ENCODE data around the gene OR52J3. TPM values are rescaled to one million over a fixed set of nuclear protein-coding genes. Genes with fewer than 3 reads are reported as not detected.
"Not testable (repeated sequence)": the region's sequence is repeated elsewhere in the genome, so short reads cannot be mapped to it uniquely, and the experiment has no call there.

OR52J3 gene
- total RNA-seq (2014; rRNA removed; shearing (Covaris generic)), result not detected in 2 replicates

- H3K4me3 ChIP-seq, result no peak within 1 kb of the TSS
- H3K4me1 ChIP-seq (replicated peaks), result no peaks in the 10 kb centered on the region
- H3K9me3 ChIP-seq (replicated peaks), result no peaks in the 10 kb centered on the region
Observed at GRCh38 chr11:5046226-5046625, at the start of gene OR52J3. Gene OR52J3 (plus strand): TSS chr11:5046526. CDS start chr11:5046526, 0 bp downstream.

DNA sequence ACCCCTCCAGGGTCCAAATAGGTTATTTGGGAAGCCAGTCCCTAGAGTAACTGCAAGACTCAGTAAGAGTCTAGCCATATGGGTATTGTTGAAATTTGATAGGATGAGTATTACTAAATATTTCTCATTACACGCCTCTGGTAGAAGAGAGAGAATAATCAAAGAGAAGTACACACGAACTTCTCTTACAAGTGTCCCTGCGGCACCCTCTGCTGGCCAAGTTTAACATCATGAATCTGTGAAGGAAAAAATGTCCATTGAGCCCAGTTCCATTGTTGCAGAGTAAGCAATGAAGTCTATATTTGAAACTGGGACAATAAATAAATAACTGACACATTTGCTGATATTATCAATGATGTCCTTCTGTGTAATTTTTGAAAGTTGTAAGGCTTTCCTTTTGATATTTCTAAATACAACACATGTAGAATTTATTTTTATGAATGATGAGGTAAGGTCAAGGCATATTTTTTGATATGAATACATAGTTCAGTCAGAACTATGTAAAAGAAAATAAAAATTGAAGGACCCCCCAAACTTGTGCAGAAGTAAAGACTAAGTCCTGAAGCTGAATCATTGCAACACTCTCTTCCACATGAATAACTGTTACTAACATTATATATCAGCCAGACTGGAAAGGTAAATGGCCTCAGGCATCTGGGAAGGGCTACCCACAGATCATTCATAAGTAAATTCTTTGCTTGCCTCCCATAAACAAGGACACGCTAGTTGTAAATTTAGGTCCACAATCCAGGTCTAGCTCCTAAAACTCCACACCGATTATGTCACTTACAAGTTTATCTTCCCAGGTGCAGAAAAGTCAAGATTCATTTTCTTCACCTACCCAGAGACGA is 41.7 kb upstream of the OR52J3 start:
- Histone ChIP-seq H3K36me3 (no peaks in the 10 kb centered on the region), H3K9me3 (replicated peaks) (no peaks in the 10 kb centered on the region), H3K27ac (no peak overlapping the region), H3K4me3 (no peak overlapping the region), H3K4me1 (replicated peaks) (no peaks in the 10 kb centered on the region), H3K27me3 (replicated peaks) (0 out of 2 replicates have a peak, but pooled peaks cover 6% of the 10 kb centered on the region)
- peak in 1 of 2 experiments; percentile 43 for DNase-seq (ENCODE audit: low read depth in 1 of 2, low spot score in 2 of 2)

More at GRCh38 chr11:5046226-5046625, at the start of gene OR52J3:
- 0 out of 2 replicates have a peak, but pooled peaks cover 3% of the 10 kb centered on the region for H3K27me3 ChIP-seq (replicated peaks)
- no peak for DNase-seq (ENCODE audit: low read depth in 1 of 2, low spot score in 2 of 2)
- H3K36me3 ChIP-seq, result no peaks in the 10 kb centered on the region
- H3K27ac ChIP-seq, result no peak within 1 kb of the TSS

GRCh38 chr11:5007561-5007960 is 38.8 kb upstream of the OR52J3 start:
- H3K27me3 ChIP-seq (replicated peaks), result 0 out of 2 replicates have a peak, but pooled peaks cover 9% of the 10 kb centered on the region
- H3K27ac ChIP-seq, result no peak overlapping the region
- H3K9me3 ChIP-seq (replicated peaks), result no peaks in the 10 kb centered on the region
- H3K36me3 ChIP-seq, result no peaks in the 10 kb centered on the region
- H3K4me1 ChIP-seq (replicated peaks), result no peaks in the 10 kb centered on the region
- no peak overlapping the region for H3K4me3 ChIP-seq
- DNase-seq (ENCODE audit: low read depth in 1 of 2, low spot score in 2 of 2), result no peak

DNA sequence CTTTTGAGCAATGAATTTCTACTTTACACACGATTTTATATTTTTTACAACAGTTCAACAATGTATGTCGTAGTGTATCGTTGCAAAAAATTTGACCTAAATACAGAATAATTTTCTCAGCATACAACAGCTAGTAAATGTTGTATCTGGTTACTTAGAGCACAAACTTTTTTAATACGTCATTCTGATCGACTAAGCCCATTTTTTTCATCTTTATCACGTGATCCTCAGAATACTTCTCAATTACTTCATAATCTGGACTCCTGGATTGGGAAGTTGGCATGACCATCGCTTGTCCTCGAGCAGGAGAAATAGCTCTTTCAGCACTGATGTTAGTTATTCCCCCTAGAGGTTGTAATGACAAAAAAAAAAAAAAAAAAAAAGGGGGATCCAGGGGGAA is 35.1 kb upstream of the OR52J3 start:
- Histone ChIP-seq H3K9me3 (replicated peaks) (no peaks in the 10 kb centered on the region), H3K27me3 (replicated peaks) (0 out of 2 replicates have a peak, but pooled peaks cover 12% of the 10 kb centered on the region), H3K4me3 (no peak overlapping the region), H3K27ac (no peak overlapping the region), H3K36me3 (no peaks in the 10 kb centered on the region), H3K4me1 (replicated peaks) (no peaks in the 10 kb centered on the region)
- DNase-seq (ENCODE audit: low read depth in 1 of 2, low spot score in 2 of 2), result no peak

- H3K4me3 ChIP-seq, result no peak overlapping the region
Observed at GRCh38 chr11:5013012-5013411, 33.3 kb upstream of the OR52J3 start.

DNA sequence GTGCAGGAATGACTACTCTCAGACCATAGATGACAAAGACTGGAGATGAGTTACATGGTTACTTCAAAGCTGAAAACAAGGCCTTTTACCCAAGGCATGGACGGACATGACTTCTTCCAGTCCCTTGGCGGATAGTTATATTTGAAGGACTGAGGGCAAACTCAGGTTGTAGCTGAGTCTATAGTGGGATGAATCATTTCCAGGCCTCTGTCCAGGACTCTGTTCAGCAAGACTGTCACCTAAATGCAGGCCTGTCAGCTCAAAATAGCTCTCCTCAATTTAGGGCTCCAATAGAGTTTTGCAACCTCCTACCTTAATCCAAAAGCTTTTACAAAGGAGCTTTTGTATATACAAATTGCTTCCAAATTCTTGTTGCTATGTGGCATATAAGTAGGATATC is 24.3 kb upstream of the OR52J3 start:
- H3K4me3 ChIP-seq, result no peak overlapping the region
- H3K27me3 ChIP-seq (replicated peaks), result no peaks in the 10 kb centered on the region
- no peaks in the 10 kb centered on the region for H3K4me1 ChIP-seq (replicated peaks)
- H3K27ac ChIP-seq, result no peak overlapping the region
- DNase-seq (ENCODE audit: low read depth in 1 of 2, low spot score in 2 of 2), result no peak
- 0 out of 2 replicates have a peak, but pooled peaks cover 2% of the 10 kb centered on the region for H3K9me3 ChIP-seq (replicated peaks)
- H3K36me3 ChIP-seq, result no peaks in the 10 kb centered on the region

More at GRCh38 chr11:5013012-5013411, 33.3 kb upstream of the OR52J3 start:
- no peaks in the 10 kb centered on the region for H3K4me1 ChIP-seq (replicated peaks)
- DNase-seq (ENCODE audit: low read depth in 1 of 2, low spot score in 2 of 2), result no peak
- H3K27ac ChIP-seq, result no peak overlapping the region
- no peaks in the 10 kb centered on the region for H3K9me3 ChIP-seq (replicated peaks)
- H3K27me3 ChIP-seq (replicated peaks), result 0 out of 2 replicates have a peak, but pooled peaks cover 12% of the 10 kb centered on the region
- no peaks in the 10 kb centered on the region for H3K36me3 ChIP-seq

GRCh38 chr11:5036669-5037068 is 9.7 kb upstream of the OR52J3 start:
- Histone ChIP-seq H3K9me3 (replicated peaks) (no peaks in the 10 kb centered on the region), H3K4me1 (replicated peaks) (no peaks in the 10 kb centered on the region), H3K4me3 (no peak overlapping the region), H3K36me3 (no peaks in the 10 kb centered on the region), H3K27ac (no peak overlapping the region), H3K27me3 (replicated peaks) (peaks cover 3% of the 10 kb centered on the region; the same call in 1 of the 2 replicates)
- DNase-seq (ENCODE audit: low read depth in 1 of 2, low spot score in 2 of 2), result no peak

DNA sequence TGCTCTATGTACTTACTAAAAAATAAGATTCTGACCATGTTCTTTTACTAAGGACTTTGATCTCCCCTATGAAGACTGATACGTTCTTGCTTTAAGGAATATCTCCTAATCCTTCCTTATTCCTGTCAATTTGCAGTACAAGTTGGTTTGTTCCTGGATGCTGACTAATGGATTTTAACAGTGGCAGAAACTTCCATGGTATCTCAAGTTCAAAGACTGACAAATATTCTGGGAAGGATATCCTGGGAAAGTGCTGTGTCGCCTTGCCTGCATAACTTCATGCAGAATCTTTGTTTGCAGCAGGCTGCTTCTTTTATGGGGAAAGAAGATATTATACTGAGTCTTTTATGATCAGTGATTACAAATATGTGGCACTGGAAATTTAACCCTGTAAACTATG is 8.4 kb upstream of the OR52J3 start:
- Histone ChIP-seq H3K9me3 (replicated peaks) (no peaks in the 10 kb centered on the region), H3K27me3 (replicated peaks) (peaks cover 7% of the 10 kb centered on the region; the same call in 1 of the 2 replicates), H3K27ac (no peak overlapping the region), H3K36me3 (no peaks in the 10 kb centered on the region), H3K4me1 (replicated peaks) (no peaks in the 10 kb centered on the region), H3K4me3 (no peak overlapping the region)
- DNase-seq (ENCODE audit: low read depth in 1 of 2, low spot score in 2 of 2), result no peak

- Histone ChIP-seq H3K27ac (no peak overlapping the region), H3K4me1 (replicated peaks) (no peaks in the 10 kb centered on the region), H3K4me3 (no peak overlapping the region), H3K9me3 (replicated peaks) (no peaks in the 10 kb centered on the region), H3K36me3 (no peaks in the 10 kb centered on the region), H3K27me3 (replicated peaks) (peaks cover 7% of the 10 kb centered on the region; the same call in 1 of the 2 replicates)
- no peak for DNase-seq (ENCODE audit: low read depth in 1 of 2, low spot score in 2 of 2)
Observed at GRCh38 chr11:5038341-5038740, 8.0 kb upstream of the OR52J3 start.

- no peak overlapping the region for H3K27ac ChIP-seq
- H3K4me1 ChIP-seq (replicated peaks), result no peaks in the 10 kb centered on the region
- no peaks in the 10 kb centered on the region for H3K36me3 ChIP-seq
- no peak for DNase-seq (ENCODE audit: low read depth in 1 of 2, low spot score in 2 of 2)
- H3K27me3 ChIP-seq (replicated peaks), result peaks cover 7% of the 10 kb centered on the region; the same call in 1 of the 2 replicates
- no peaks in the 10 kb centered on the region for H3K9me3 ChIP-seq (replicated peaks)
- no peak overlapping the region for H3K4me3 ChIP-seq
Observed at GRCh38 chr11:5040876-5041275, 5.5 kb upstream of the OR52J3 start.

DNA sequence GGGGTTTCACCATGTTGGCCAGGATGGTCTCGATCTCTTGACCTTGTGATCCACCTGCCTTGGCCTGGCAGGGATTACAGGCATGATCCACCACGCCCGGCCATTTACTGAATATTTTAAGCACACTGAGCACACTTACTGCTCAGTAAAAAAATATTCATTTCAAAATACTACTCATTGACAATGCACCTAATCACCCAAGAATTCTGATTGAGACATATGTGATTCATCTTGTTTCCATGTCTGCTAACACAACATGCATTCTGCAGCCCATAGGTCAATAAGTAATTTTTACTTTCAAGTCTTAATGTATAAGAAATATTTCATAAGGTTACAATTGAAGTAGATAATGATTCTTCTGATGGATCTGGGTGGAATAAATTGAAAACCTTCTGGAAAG is 4.2 kb upstream of the OR52J3 start:
- H3K4me1 ChIP-seq (replicated peaks), result no peaks in the 10 kb centered on the region
- DNase-seq (ENCODE audit: low read depth in 1 of 2, low spot score in 2 of 2), result no peak
- no peak overlapping the region for H3K4me3 ChIP-seq

GRCh38 chr11:5043380-5043779 is 2.9 kb upstream of the OR52J3 start:
- H3K27me3 ChIP-seq (replicated peaks), result 0 out of 2 replicates have a peak, but pooled peaks cover 3% of the 10 kb centered on the region
- no peak overlapping the region for H3K4me3 ChIP-seq
- H3K27ac ChIP-seq, result no peak overlapping the region
- H3K9me3 ChIP-seq (replicated peaks), result no peaks in the 10 kb centered on the region
- no peak for DNase-seq (ENCODE audit: low read depth in 1 of 2, low spot score in 2 of 2)
- no peaks in the 10 kb centered on the region for H3K4me1 ChIP-seq (replicated peaks)
- no peaks in the 10 kb centered on the region for H3K36me3 ChIP-seq

More for the DNA sequence above, 4.2 kb upstream of the OR52J3 start:
- 0 out of 2 replicates have a peak, but pooled peaks cover 3% of the 10 kb centered on the region for H3K27me3 ChIP-seq (replicated peaks)
- H3K27ac ChIP-seq, result no peak overlapping the region
- no peaks in the 10 kb centered on the region for H3K36me3 ChIP-seq
- H3K9me3 ChIP-seq (replicated peaks), result no peaks in the 10 kb centered on the region

- Histone ChIP-seq H3K4me1 (replicated peaks) (no peaks in the 10 kb centered on the region), H3K36me3 (no peaks in the 10 kb centered on the region), H3K27ac (no peak overlapping the region), H3K4me3 (no peak overlapping the region), H3K9me3 (replicated peaks) (no peaks in the 10 kb centered on the region), H3K27me3 (replicated peaks) (0 out of 2 replicates have a peak, but pooled peaks cover 3% of the 10 kb centered on the region)
- no peak for DNase-seq (ENCODE audit: low read depth in 1 of 2, low spot score in 2 of 2)
Observed at GRCh38 chr11:5046754-5047330, 516 bp downstream of the OR52J3 start.

DNA sequence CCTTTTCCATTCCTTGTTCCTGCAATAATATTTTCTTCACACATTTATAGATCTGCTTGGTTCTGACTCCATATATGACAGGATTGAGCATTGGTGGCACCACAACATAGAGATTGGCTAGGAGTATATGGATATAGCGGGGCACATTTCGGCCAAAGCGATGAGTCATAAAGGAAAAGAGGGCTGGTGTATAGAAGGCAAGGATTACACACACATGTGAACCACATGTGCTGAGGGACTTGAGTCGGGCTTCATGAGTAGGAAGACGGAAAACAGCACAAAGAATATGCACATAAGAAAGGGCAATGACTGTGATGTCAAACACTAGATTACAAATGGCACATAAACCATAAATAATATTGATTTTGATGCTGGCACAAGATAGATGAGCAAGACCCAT is 12.4 kb downstream of the OR52J3 start:
- H3K27ac ChIP-seq, result not testable (repeated sequence)

More for the DNA sequence above, 12.4 kb downstream of the OR52J3 start:
- not testable (repeated sequence) for H3K27me3 ChIP-seq (replicated peaks); H3K9me3 ChIP-seq (replicated peaks); H3K4me3 ChIP-seq; H3K4me1 ChIP-seq (replicated peaks); H3K36me3 ChIP-seq; DNase-seq (ENCODE audit: low read depth in 1 of 2, low spot score in 2 of 2)

Measured in SJSA1 (cell line).